GM06990 (cell line): ENCODE results near the gene FOXN1.

Source experiments
- DNase-seq: peaks from one replicate; pipeline ENCODE4 v3.0.0-alpha.2; 2011; ENCODE audit not compliant: insufficient read length; ENCODE audit errors: extremely low read depth
- H3K27me3 ChIP-seq: replicated peaks from 2 replicates; pipeline ENCODE4 v1.6.0; 2011; ENCODE audit warnings: low read length; ENCODE audit not compliant: control insufficient read depth, insufficient read depth
- H3K36me3 ChIP-seq: 2 replicates; pipeline ENCODE4 v1.5.1; 2011; ENCODE audit warnings: low read length; ENCODE audit not compliant: control insufficient read depth, insufficient read depth
- H3K4me3 ChIP-seq: replicated peaks from 2 replicates; pipeline ENCODE4 v1.5.1; 2011; ENCODE audit warnings: low read depth, mild to moderate bottlenecking, control low read depth, low read length
- TF ChIP-seq, protein P1 (sequence below): IDR thresholded peaks from 2 replicates; pipeline ENCODE4 v1.5.1; 2011; ENCODE audit warnings: low read length, control low read depth, mild to moderate bottlenecking, inconsistent platforms; ENCODE audit not compliant: insufficient read depth, poor library complexity, severe bottlenecking

Gene FOXN1

DNA sequence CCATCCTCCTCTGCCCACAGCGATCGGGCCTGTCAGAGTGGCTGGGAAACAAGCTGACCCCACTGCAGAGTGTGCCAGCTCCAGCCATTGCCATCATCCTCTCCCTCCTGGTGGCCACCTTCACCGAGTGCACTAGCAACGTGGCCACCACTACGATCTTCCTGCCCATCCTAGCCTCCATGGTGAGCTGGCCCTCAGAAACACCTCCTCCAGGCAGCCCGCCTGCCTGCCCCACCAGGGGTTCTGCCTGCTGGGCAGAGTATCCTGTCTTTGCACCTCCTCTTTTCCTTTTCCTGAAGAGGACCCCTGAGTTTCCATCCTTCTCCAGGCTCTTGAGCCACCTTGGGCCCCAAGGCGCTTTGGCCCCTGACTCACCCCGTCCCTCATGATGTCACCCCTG is 10.5 kb upstream of the FOXN1 start:
- TF ChIP-seq, protein P1, sequence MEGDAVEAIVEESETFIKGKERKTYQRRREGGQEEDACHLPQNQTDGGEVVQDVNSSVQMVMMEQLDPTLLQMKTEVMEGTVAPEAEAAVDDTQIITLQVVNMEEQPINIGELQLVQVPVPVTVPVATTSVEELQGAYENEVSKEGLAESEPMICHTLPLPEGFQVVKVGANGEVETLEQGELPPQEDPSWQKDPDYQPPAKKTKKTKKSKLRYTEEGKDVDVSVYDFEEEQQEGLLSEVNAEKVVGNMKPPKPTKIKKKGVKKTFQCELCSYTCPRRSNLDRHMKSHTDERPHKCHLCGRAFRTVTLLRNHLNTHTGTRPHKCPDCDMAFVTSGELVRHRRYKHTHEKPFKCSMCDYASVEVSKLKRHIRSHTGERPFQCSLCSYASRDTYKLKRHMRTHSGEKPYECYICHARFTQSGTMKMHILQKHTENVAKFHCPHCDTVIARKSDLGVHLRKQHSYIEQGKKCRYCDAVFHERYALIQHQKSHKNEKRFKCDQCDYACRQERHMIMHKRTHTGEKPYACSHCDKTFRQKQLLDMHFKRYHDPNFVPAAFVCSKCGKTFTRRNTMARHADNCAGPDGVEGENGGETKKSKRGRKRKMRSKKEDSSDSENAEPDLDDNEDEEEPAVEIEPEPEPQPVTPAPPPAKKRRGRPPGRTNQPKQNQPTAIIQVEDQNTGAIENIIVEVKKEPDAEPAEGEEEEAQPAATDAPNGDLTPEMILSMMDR: no peak
- no peak for DNase-seq
- Histone ChIP-seq H3K36me3 (no peaks in the 10 kb centered on the region), H3K27me3 (no peaks in the 10 kb centered on the region), H3K4me3 (no peak overlapping the region)

DNA sequence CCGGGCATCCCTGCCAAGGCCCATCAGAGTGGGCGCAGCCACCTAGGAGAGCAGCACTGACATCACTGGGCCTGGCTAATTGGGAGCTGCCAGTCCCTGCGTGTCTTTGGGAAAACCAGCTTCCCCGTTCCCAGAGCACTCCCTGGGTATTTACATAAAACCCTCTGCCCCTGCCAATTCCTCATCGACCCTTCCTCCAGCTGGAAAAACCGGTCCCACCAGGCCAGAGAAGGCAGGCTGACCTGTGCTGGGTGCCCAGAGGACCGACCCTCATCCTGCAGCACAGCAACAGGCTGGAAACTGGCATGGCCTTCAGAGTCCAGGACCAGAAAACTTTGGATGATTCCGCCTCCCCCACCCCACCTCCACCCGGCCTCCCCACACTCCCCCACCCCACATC is 8.2 kb upstream of the FOXN1 start:
- TF ChIP-seq, protein P1: no peak
- DNase-seq: no peak
- Histone ChIP-seq H3K27me3 (no peaks in the 10 kb centered on the region), H3K36me3 (no peaks in the 10 kb centered on the region), H3K4me3 (no peak overlapping the region)

DNA sequence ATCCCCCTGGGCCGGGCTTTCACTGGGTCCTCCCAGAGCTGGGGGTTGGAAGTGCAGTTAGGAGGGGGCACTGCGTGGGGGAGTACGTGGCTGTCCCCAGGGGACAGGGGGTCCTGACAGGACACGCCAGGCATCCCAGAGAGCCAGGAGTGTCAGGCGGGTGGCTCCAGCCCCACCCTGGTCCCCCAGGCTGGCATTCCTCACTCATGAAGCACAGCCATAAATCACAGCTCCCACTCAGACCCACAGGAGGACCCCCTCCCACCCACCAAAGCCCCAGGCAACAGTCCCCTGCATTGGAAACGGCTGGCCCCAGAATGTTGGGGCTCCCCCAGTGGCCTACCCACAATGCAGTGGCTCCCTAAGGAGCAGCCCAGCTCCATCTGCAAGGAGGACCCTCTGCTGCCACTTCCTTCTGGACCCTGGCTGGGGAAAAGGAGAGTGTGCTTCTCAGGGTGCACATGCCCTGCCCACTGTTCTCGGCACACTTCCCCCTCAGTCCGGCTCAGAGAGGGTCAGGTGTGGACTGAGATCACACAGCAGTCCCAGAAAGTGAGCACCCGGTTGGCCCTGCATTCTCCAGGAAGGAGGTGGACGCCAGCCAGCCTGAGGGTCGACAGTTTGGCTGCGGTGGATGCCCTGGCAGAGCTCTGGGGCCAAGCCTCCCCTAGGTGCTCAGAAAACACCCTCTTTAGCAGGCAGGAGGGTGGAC is 7.3 kb upstream of the FOXN1 start:
- TF ChIP-seq, protein P1: no peak
- no peak for DNase-seq
- no peaks in the 10 kb centered on the region for H3K27me3 ChIP-seq
- H3K4me3 ChIP-seq: no peak overlapping the region
- H3K36me3 ChIP-seq: no peaks in the 10 kb centered on the region

DNA sequence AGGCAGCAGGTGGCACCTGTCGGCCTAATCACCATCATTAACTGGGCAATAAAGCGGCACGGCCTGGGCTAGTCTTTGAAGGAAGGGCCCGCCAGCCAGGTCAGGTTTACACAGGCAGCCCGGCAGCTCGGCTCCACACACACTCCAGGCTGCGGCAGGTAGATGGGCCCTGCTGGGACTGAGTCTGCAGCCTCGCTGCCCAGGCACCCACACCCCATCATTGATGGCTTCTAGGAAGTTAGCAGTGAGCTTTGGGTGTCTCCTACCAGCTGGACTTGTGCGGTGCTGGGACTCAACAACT is 6.8 kb upstream of the FOXN1 start:
- Histone ChIP-seq H3K36me3 (no peaks in the 10 kb centered on the region), H3K27me3 (no peaks in the 10 kb centered on the region), H3K4me3 (no peak overlapping the region)
- no peak for DNase-seq
- TF ChIP-seq, protein P1: no peak

DNA sequence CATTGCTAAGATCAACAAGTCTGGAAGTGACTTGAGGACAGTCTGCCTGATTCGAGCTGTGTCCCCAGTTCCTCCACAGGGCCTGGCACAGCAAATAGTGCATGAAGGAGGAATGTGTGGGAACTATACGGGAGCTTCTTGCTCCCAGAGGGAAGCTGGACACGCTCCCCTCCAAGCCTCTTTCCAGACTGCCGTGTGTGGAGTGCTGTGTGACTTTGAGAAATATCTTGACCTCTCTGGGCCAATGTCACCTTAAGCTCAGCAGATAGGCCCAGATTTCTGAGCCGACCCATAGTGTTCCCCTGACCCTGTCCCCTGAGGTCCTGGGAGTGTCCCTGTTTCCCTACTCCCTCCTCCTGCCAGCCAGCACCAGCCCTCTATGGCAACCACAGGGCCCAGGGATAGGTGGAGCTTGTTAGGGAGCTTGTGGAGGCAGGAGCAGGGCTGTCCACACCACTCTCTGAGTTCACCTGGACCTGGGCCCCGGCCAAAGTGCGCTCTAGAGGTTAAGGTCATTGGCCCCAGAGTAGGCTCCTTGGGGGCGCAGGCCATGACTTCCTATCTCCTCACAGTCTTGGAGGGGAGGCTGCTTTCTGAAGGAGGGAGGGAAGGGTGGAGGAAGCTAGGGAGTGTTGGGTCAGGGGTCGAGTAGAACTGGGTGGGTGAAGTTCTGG is 6.3 kb upstream of the FOXN1 start:
- DNase-seq: no peak
- H3K36me3 ChIP-seq: no peaks in the 10 kb centered on the region
- H3K27me3 ChIP-seq: no peaks in the 10 kb centered on the region
- H3K4me3 ChIP-seq: peak overlapping the region; percentile 44
- TF ChIP-seq, protein P1: no peak
